ENCODE measurements around the gene NCOA7.

The NCOA7 gene

GRCh38 chr6:125764121-125764671 is 26.6 kb upstream of the NCOA7 start:
- TF ChIP-seq EZH2phosphoT487 (IDR thresholded peaks at IDR 0.05; ENCODE audit: low read depth) (no peak), CTCF (IDR thresholded peaks at IDR 0.05; ENCODE audit: low read depth, low read length) (no peak)

GRCh38 chr6:125765944-125766343 is 24.8 kb upstream of the NCOA7 start:
- Histone ChIP-seq H3K4me3 (ENCODE audit: low read length) (no peak overlapping the region), H2AFZ (ENCODE audit: low read depth, low read length) (no peak overlapping the region), H3K27me3 (ENCODE audit: low read depth, low read length) (peaks cover 2% of the 10 kb centered on the region), H3K9me3 (ENCODE audit: insufficient read depth, low read length) (no peaks in the 10 kb centered on the region), H3K4me2 (ENCODE audit: low read length) (no peak overlapping the region), H4K20me1 (ENCODE audit: insufficient read depth, low read length) (no peaks in the 10 kb centered on the region), H3K36me3 (replicated peaks; ENCODE audit: low read depth, low read length) (no peaks in the 10 kb centered on the region), H3K27ac (ENCODE audit: low read length) (no peak overlapping the region), H3K9ac (ENCODE audit: low read length) (no peak overlapping the region), H3K79me2 (ENCODE audit: low read length) (no peaks in the 10 kb centered on the region), H3K4me1 (ENCODE audit: low read length) (no peaks in the 10 kb centered on the region)
- no peak for TF ChIP-seq EZH2phosphoT487 (IDR thresholded peaks at IDR 0.05; ENCODE audit: low read depth)
- no peak for TF ChIP-seq CTCF (IDR thresholded peaks at IDR 0.05; ENCODE audit: low read depth, low read length)

More at GRCh38 chr6:125764121-125764671, 26.6 kb upstream of the NCOA7 start:
- Histone ChIP-seq H3K79me2 (ENCODE audit: low read length) (no peaks in the 10 kb centered on the region), H3K36me3 (replicated peaks; ENCODE audit: low read depth, low read length) (no peaks in the 10 kb centered on the region), H3K4me3 (ENCODE audit: low read length) (no peak overlapping the region), H3K9ac (ENCODE audit: low read length) (no peak overlapping the region), H4K20me1 (ENCODE audit: insufficient read depth, low read length) (no peaks in the 10 kb centered on the region), H3K4me1 (ENCODE audit: low read length) (no peaks in the 10 kb centered on the region), H3K4me2 (ENCODE audit: low read length) (no peak overlapping the region), H3K27ac (ENCODE audit: low read length) (no peak overlapping the region), H3K9me3 (ENCODE audit: insufficient read depth, low read length) (no peaks in the 10 kb centered on the region), H3K27me3 (ENCODE audit: low read depth, low read length) (peaks cover 5% of the 10 kb centered on the region), H2AFZ (ENCODE audit: low read depth, low read length) (no peak overlapping the region)

- no peak overlapping the region for H3K4me3 ChIP-seq (ENCODE audit: low read length)
- no peak overlapping the region for H3K9ac ChIP-seq (ENCODE audit: low read length)
- H3K4me1 ChIP-seq (ENCODE audit: low read length) = no peaks in the 10 kb centered on the region
- TF ChIP-seq CTCF (IDR thresholded peaks at IDR 0.05; ENCODE audit: low read depth, low read length) (no peak), EZH2phosphoT487 (IDR thresholded peaks at IDR 0.05; ENCODE audit: low read depth) (no peak)
- no peaks in the 10 kb centered on the region for H3K79me2 ChIP-seq (ENCODE audit: low read length)
- no peak overlapping the region for H2AFZ ChIP-seq (ENCODE audit: low read depth, low read length)
- H3K4me2 ChIP-seq (ENCODE audit: low read length) = no peak overlapping the region
- H3K27me3 ChIP-seq (ENCODE audit: low read depth, low read length) = no peaks in the 10 kb centered on the region; the same call in 1 of the 2 replicates
- no peak overlapping the region for H3K27ac ChIP-seq (ENCODE audit: low read length)
- no peaks in the 10 kb centered on the region for H3K9me3 ChIP-seq (ENCODE audit: insufficient read depth, low read length)
- no peaks in the 10 kb centered on the region for H3K36me3 ChIP-seq (replicated peaks; ENCODE audit: low read depth, low read length)
- H4K20me1 ChIP-seq (ENCODE audit: insufficient read depth, low read length) = no peaks in the 10 kb centered on the region
These were observed 24.1 kb upstream of the NCOA7 start for GRCh38 chr6:125766641-125767040.

GRCh38 chr6:125769147-125769783 is 21.5 kb upstream of the NCOA7 start:
- TF ChIP-seq CTCF (IDR thresholded peaks at IDR 0.05; ENCODE audit: low read depth, low read length) = no peak
- TF ChIP-seq EZH2phosphoT487 (IDR thresholded peaks at IDR 0.05; ENCODE audit: low read depth) = no peak
- no peak overlapping the region for H3K4me2 ChIP-seq (ENCODE audit: low read length)
- H3K9ac ChIP-seq (ENCODE audit: low read length) = no peak overlapping the region
- no peaks in the 10 kb centered on the region for H3K36me3 ChIP-seq (replicated peaks; ENCODE audit: low read depth, low read length)
- no peaks in the 10 kb centered on the region for H3K4me1 ChIP-seq (ENCODE audit: low read length)
- no peaks in the 10 kb centered on the region for H3K9me3 ChIP-seq (ENCODE audit: insufficient read depth, low read length)
- H3K27ac ChIP-seq (ENCODE audit: low read length) = no peak overlapping the region
- H3K4me3 ChIP-seq (ENCODE audit: low read length) = no peak overlapping the region
- no peaks in the 10 kb centered on the region for H4K20me1 ChIP-seq (ENCODE audit: insufficient read depth, low read length)
- H3K27me3 ChIP-seq (ENCODE audit: low read depth, low read length) = peaks cover 5% of the 10 kb centered on the region; the same call in 1 of the 2 replicates
- H3K79me2 ChIP-seq (ENCODE audit: low read length) = no peaks in the 10 kb centered on the region
- 0 out of 2 replicates have a peak overlapping the region, but pooled peaks have one; percentile 21 for H2AFZ ChIP-seq (ENCODE audit: low read depth, low read length)

Measured in OCI-LY3 (cell line).